PC-3 (cell line): Measurements from ENCODE around the gene IPO4. TPM values are rescaled to one million over a fixed set of nuclear protein-coding genes. Genes with fewer than 3 reads are reported as not detected.

Source experiments
- ATAC-seq: fragments of 200-7000 bp; cut with Tn5 transposase; 2 replicates; pipeline ENCODE4 v1.9.1; 2020; ENCODE audit warnings: mild to moderate bottlenecking, moderate library complexity
- BruUV-seq: library from RNA; stranded (reverse); fragments of 400-500 nt; replicated peaks from 2 replicates; lab custom pipeline; 2021; lab: Mats Ljungman, UMichigan
- CTCF ChIA-PET: fragments of 300-600 bp; sonication (Branson Sonifier 250); formaldehyde crosslinking; loops from one replicate; lab custom pipeline; 2022; ENCODE audit warnings: antibody characterized with exemption; lab: Charles Lee
- POLR2A ChIA-PET: fragments of 300-600 bp; sonication (Branson Sonifier 250); formaldehyde crosslinking; loops from one replicate; lab custom pipeline; 2022; ENCODE audit warnings: antibody characterized with exemption; ENCODE audit not compliant: unreplicated experiment; lab: Charles Lee
- DNase-seq: peaks from one replicate; pipeline ENCODE4 v3.0.0-alpha.2; 2015
- H2AFZ ChIP-seq: fragments of 300-600 bp; sonication (generic); 2 replicates; pipeline ENCODE4 v1.6.0; 2016; ENCODE audit warnings: antibody characterized with exemption, low read length
- H3F3A ChIP-seq: fragments of 300-600 bp; sonication (generic); one replicate; pipeline ENCODE4 v1.6.0; 2017; ENCODE audit warnings: antibody characterized with exemption, low read length, control low read depth, mild to moderate bottlenecking; ENCODE audit not compliant: unreplicated experiment
- H3K27ac ChIP-seq: fragments of 300-600 bp; sonication (generic); 2 replicates; pipeline ENCODE4 v1.5.1; 2016; ENCODE audit warnings: mild to moderate bottlenecking, low read length
- H3K27me3 ChIP-seq: fragments of 300-600 bp; sonication (generic); 2 replicates; pipeline ENCODE4 v1.6.1; 2016; ENCODE audit warnings: low read length, mixed read lengths
- H3K36me3 ChIP-seq: fragments of 300-600 bp; sonication (generic); 2 replicates; pipeline ENCODE4 v1.6.1; 2016; ENCODE audit warnings: low read depth, mixed run types, low read length, mixed read lengths
- H3K4me1 ChIP-seq: fragments of 300-600 bp; sonication (generic); 2 replicates; pipeline ENCODE4 v1.5.1; 2016; ENCODE audit warnings: low read length; ENCODE audit not compliant: insufficient read depth
- H3K4me2 ChIP-seq: fragments of 300-600 bp; sonication (generic); 2 replicates; pipeline ENCODE4 v1.6.0; 2016; ENCODE audit warnings: low read length
- H3K4me3 ChIP-seq: fragments of 300-600 bp; sonication (generic); 2 replicates; pipeline ENCODE4 v1.5.1; 2016; ENCODE audit warnings: mild to moderate bottlenecking, low read length, mixed read lengths
- H3K79me2 ChIP-seq: fragments of 300-600 bp; sonication (generic); 2 replicates; pipeline ENCODE4 v1.6.1; 2017; ENCODE audit warnings: low read length, mixed read lengths
- H3K9ac ChIP-seq: fragments of 300-600 bp; sonication (generic); 2 replicates; pipeline ENCODE4 v1.6.0; 2016; ENCODE audit warnings: mild to moderate bottlenecking, low read length
- H3K9me2 ChIP-seq: fragments of 300-600 bp; sonication (generic); replicated peaks from 2 replicates; pipeline ENCODE4 v1.6.1; 2016; ENCODE audit warnings: mixed run types, low read length, mixed read lengths
- H3K9me3 ChIP-seq: fragments of 300-600 bp; sonication (generic); 2 replicates; pipeline ENCODE4 v1.6.1; 2016; ENCODE audit warnings: low read length, mixed read lengths
- H4K20me1 ChIP-seq: fragments of 300-600 bp; sonication (generic); 2 replicates; pipeline ENCODE4 v1.6.1; 2016; ENCODE audit warnings: low read length, mixed read lengths
- EZH2 ChIP-seq: fragments of 300-600 bp; sonication (generic); IDR thresholded peaks from one replicate; pipeline ENCODE4 v1.6.1; 2017; ENCODE audit warnings: antibody characterized with exemption, mild to moderate bottlenecking, low read length; ENCODE audit not compliant: unreplicated experiment
- EZH2phosphoT487 ChIP-seq: fragments of 300-600 bp; sonication (generic); IDR thresholded peaks from 2 replicates; pipeline ENCODE4 v1.6.1; 2018; ENCODE audit warnings: mild to moderate bottlenecking, antibody characterized with exemption, low read length, borderline replicate concordance
- intact Hi-C: fragments of 100-400 bp; cut with micrococcal nuclease; formaldehyde crosslinking; loops from 2 replicates; pipeline ENCODE4 v1.9.0; 2023
- total RNA-seq: library from RNA; depleted of rRNA; stranded (reverse); fragments of >200 nt; gene quantifications from 2 replicates; pipeline ENCODE4 v1.2.3, GENCODE V29; 2014
- TF ChIP-seq, protein P1 (sequence below): fragments of 300-600 bp; sonication (generic); conservative IDR thresholded peaks from 2 replicates; pipeline ENCODE4 v1.5.1; 2017; ENCODE audit warnings: antibody characterized with exemption, low read depth, mild to moderate bottlenecking, low read length

IPO4 gene
- total RNA-seq, 1 experiment from 2014 or later: 211 TPM

DNA sequence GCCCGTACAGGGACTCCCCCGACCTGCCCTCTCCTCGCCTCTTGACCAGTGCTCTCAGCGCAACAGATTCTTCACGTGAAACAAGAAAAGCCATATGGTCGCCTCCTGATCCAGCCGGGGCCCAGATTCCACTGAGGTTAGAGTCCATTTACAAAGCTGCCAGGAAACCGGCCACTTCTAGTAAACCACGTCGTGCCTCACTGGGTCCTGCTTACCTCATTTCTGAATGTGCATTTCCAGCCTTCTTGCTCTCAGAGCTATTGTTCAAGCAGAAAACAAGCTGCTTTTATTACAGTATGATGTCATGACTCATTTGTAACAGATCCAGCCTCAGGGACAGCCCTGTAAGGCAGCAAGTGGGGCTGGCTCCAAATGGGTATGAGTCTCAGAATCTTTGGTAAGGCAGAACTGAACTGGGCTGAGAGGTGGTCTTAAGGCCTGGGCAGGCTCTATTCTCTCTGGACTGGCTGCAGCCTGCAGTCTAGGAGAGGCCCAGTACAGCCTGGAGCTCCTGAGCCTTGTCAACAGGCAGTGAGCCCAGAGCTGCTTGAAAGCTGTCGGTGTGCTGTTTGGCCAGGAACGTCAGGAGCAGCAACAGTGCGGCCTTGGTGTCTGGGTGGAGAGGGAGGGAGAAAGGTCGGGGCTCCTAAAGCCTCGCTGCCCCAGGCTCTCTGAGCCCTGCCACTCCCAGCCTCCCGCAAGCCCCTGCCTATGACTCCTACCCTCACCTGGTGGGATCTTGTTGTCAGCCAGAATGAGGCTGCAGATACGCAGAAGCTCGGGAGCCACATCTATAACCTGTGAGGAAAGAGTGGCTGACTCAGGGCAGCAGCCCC, 8.4 kb downstream of the IPO4 start:
- CTCF ChIA-PET: no interaction called here

DNA sequence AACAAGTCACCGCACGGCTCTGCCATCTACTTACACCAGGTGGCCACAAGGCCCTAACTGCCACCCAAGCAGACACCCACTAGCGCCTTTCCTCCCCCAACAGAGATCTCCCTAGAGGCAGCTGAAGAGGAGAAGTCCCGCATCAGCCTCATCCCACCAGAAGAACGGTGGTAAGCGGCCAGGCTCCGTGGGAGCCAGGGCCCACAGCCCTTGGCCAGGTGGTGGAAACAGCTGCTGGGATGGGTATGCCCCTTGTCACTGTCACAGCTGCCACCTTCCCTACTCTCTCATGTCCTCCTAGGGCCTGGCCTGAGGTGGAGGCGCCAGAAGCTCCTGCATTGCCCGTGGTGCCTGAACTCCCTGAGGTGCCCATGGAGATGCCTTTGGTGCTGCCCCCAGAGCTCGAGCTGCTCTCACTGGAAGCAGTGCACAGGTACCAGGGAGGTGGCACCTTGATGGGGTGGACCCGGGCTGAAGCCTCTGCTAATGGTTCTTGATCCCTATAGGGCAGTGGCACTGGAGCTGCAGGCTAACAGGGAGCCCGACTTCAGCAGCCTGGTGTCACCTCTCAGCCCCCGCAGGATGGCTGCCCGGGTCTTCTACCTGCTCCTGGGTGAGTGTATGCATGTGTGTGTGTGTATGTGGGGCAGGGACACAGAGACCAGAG, 9.2 kb downstream of the IPO4 start:
- Histone ChIP-seq H3K9me2 (no peaks in the 10 kb centered on the region), H3K36me3 (peaks cover 27% of the 10 kb centered on the region; the same call in 1 of the 2 replicates), H3K4me2 (no peak overlapping the region), H3K4me3 (no peak overlapping the region), H4K20me1 (no peaks in the 10 kb centered on the region), H3K4me1 (no peaks in the 10 kb centered on the region), H3K9ac (no peak overlapping the region), H3K9me3 (no peaks in the 10 kb centered on the region), H3F3A (no peaks in the 10 kb centered on the region), H3K79me2 (no peaks in the 10 kb centered on the region), H3K27ac (no peak overlapping the region), H2AFZ (no peak overlapping the region), H3K27me3 (no peaks in the 10 kb centered on the region)
- no peak for DNase-seq
- ChIA-PET POLR2A (no interaction called here), CTCF (no interaction called here)
- intact Hi-C loops: no loop called here
- no peak for ATAC-seq
- BruUV-seq: no TSS peak
- TF ChIP-seq, protein P1, sequence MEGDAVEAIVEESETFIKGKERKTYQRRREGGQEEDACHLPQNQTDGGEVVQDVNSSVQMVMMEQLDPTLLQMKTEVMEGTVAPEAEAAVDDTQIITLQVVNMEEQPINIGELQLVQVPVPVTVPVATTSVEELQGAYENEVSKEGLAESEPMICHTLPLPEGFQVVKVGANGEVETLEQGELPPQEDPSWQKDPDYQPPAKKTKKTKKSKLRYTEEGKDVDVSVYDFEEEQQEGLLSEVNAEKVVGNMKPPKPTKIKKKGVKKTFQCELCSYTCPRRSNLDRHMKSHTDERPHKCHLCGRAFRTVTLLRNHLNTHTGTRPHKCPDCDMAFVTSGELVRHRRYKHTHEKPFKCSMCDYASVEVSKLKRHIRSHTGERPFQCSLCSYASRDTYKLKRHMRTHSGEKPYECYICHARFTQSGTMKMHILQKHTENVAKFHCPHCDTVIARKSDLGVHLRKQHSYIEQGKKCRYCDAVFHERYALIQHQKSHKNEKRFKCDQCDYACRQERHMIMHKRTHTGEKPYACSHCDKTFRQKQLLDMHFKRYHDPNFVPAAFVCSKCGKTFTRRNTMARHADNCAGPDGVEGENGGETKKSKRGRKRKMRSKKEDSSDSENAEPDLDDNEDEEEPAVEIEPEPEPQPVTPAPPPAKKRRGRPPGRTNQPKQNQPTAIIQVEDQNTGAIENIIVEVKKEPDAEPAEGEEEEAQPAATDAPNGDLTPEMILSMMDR: no peak
- TF ChIP-seq EZH2: no peak
- no peak for TF ChIP-seq EZH2phosphoT487

More for the DNA sequence above, 8.4 kb downstream of the IPO4 start:
- no peak overlapping the region for H3K9ac ChIP-seq
- POLR2A ChIA-PET: no interaction called here
- H4K20me1 ChIP-seq: no peaks in the 10 kb centered on the region
- H3K9me2 ChIP-seq: no peaks in the 10 kb centered on the region
- H3F3A ChIP-seq: no peaks in the 10 kb centered on the region
- no peak overlapping the region for H2AFZ ChIP-seq
- DNase-seq: peak; percentile 43
- peak; percentile 69 for ATAC-seq
- no peaks in the 10 kb centered on the region for H3K4me1 ChIP-seq
- BruUV-seq: no TSS peak
- no peaks in the 10 kb centered on the region for H3K9me3 ChIP-seq
- H3K4me3 ChIP-seq: no peak overlapping the region
- no peaks in the 10 kb centered on the region for H3K27me3 ChIP-seq
- no peak overlapping the region for H3K27ac ChIP-seq
- no peak for TF ChIP-seq EZH2phosphoT487
- TF ChIP-seq, protein P1: no peak
- TF ChIP-seq EZH2: no peak
- H3K79me2 ChIP-seq: no peaks in the 10 kb centered on the region
- intact Hi-C loops: no loop called here
- peaks cover 27% of the 10 kb centered on the region; the same call in 1 of the 2 replicates for H3K36me3 ChIP-seq
- H3K4me2 ChIP-seq: no peak overlapping the region
